ENCODE data around the gene S100A8.

DNA sequence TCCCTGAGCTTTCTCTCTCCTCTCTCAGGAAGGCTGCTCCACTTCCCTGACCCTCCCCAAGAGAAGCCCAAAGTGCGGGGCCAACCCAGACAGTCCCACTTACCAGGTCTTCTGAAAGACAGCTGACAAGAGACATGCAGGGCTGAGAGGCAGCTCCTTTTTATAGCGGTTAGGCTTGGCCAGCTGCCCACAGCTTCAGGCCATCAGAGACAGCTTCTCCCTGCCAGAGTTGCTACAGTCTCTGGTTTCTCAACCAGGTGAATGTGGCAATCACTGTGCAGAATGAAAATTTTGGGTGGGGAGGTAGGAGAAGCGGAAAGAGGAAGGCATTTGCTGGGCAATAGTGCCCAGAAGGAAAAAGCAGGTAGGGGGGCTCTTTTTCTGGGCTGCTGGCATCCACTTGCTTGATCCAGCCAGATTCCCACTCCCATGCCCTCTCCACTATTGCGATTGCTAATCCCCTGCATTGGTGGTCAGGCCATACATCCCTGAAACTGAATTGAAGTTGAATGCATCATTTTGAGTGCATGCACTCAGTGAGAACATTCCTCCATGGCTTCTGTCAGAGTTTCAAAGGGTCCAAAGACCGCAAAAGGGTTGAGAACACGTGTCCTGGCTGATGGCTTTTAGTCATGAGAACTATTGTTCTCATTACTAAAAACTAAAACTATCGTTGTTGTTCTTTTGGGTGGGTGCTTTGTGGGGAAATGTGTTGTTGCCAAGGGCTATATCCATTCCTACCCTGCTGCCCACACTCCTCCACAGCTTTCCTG is at the start of gene S100A8:
- TF ChIP-seq EZH2 (IDR thresholded peaks at IDR 0.05; ENCODE audit: insufficient read depth, poor library complexity, severe bottlenecking) (no peak), EZH2phosphoT487 (IDR thresholded peaks at IDR 0.05; ENCODE audit: insufficient read depth, low read depth) (no peak)
